Fibroblast of lung (primary cell): ENCODE measurements around the gene MBL2. TPM values are rescaled to one million over a fixed set of nuclear protein-coding genes. Genes with fewer than 3 reads are reported as not detected.

Source experiments
- DNase-seq, 2 donors: peaks; one replicate each; pipeline versions ENCODE4 v3.0.0 to v3.0.0-alpha.2; 2010; ENCODE audit warnings: low read depth in 2 of 2
- H2AFZ ChIP-seq: 2 replicates; pipeline ENCODE4 v1.5.1; 2012; ENCODE audit warnings: low read length, control low read depth, inconsistent platforms
- H3K27ac ChIP-seq: 2 replicates; pipeline ENCODE4 v1.5.1; 2011; ENCODE audit warnings: low read length, control low read depth; ENCODE audit not compliant: insufficient read depth
- H3K27me3 ChIP-seq: 2 replicates; pipeline ENCODE4 v1.5.1; 2011; ENCODE audit warnings: mild to moderate bottlenecking, low read length; ENCODE audit not compliant: control insufficient read depth, insufficient read depth
- H3K36me3 ChIP-seq: 2 replicates; pipeline ENCODE4 v1.5.1; 2011; ENCODE audit warnings: low read length; ENCODE audit not compliant: control insufficient read depth, insufficient read depth
- H3K4me1 ChIP-seq: 2 replicates; pipeline ENCODE4 v1.5.1; 2011; ENCODE audit warnings: low read length; ENCODE audit not compliant: control insufficient read depth, insufficient read depth; ENCODE audit errors: extremely low read depth
- H3K4me2 ChIP-seq: 2 replicates; pipeline ENCODE4 v1.5.1; 2011; ENCODE audit warnings: low read length, control low read depth; ENCODE audit not compliant: insufficient read depth; ENCODE audit errors: extremely low read depth
- H3K4me3 ChIP-seq, 4 experiments: fragments of 200-600 bp in 1 of 4; sonication (generic) in 1 of 4; replicated peaks in 1 of 4; 2 replicates each; pipeline ENCODE4 v1.5.1; 2011 to 2016; ENCODE audit warnings: low read length in 4 of 4, low read depth in 3 of 4, mild to moderate bottlenecking in 3 of 4, control low read depth in 2 of 4, inconsistent platforms in 1 of 4, mixed read lengths in 1 of 4; ENCODE audit not compliant: insufficient read depth in 1 of 4; ENCODE audit errors: control extremely low read depth in 1 of 4
- H3K79me2 ChIP-seq: 2 replicates; pipeline ENCODE4 v1.5.1; 2012; ENCODE audit warnings: mild to moderate bottlenecking, low read length, inconsistent platforms; ENCODE audit not compliant: control insufficient read depth, insufficient read depth
- H3K9ac ChIP-seq: 2 replicates; pipeline ENCODE4 v1.5.1; 2011; ENCODE audit warnings: mild to moderate bottlenecking, low read length, control low read depth; ENCODE audit not compliant: insufficient read depth
- H3K9me3 ChIP-seq: 2 replicates; pipeline ENCODE4 v1.5.1; 2012; ENCODE audit warnings: low read depth, low read length; ENCODE audit not compliant: control insufficient read depth, insufficient read depth
- H4K20me1 ChIP-seq: 2 replicates; pipeline ENCODE4 v1.5.1; 2011; ENCODE audit warnings: low read length; ENCODE audit not compliant: control insufficient read depth, insufficient read depth; ENCODE audit errors: extremely low read depth
- EZH2 ChIP-seq: IDR thresholded peaks from 2 replicates; pipeline ENCODE4 v1.5.1; 2012; ENCODE audit warnings: low read length, control low read depth, mild to moderate bottlenecking; ENCODE audit errors: missing control alignments
- polyA plus RNA-seq, 2 donors: library from polyadenylated mRNA; depleted of rRNA in 1 of 2; stranded (reverse) in 1 of 2; unstranded in 1 of 2; fragments of >200 nt; gene quantifications; 2 replicates each; pipeline ENCODE4 v1.2.1, GENCODE V29; 2011 to 2012; ENCODE audit warnings: missing spikeins in 1 of 2
- total RNA-seq: library from RNA; depleted of rRNA; stranded (reverse); fragments of >200 nt; gene quantifications from 2 replicates; pipeline ENCODE4 v1.2.1, GENCODE V29; 2014
- TF ChIP-seq, protein P1 (sequence below), 2 donors: IDR thresholded peaks in 1 of 2; conservative IDR thresholded peaks in 1 of 2; 1 replicate in 1 of 2; 2 replicates in 1 of 2; pipeline ENCODE4 v1.5.1; 2011 to 2012; ENCODE audit warnings: low read length in 2 of 2, control low read depth in 1 of 2, inconsistent platforms in 1 of 2, low read depth in 1 of 2, mild to moderate bottlenecking in 1 of 2

Gene MBL2
- total and polyA plus RNA-seq, 2 donors (not counting 1 experiment from before 2014, with no cell fraction given), result not detected

DNA sequence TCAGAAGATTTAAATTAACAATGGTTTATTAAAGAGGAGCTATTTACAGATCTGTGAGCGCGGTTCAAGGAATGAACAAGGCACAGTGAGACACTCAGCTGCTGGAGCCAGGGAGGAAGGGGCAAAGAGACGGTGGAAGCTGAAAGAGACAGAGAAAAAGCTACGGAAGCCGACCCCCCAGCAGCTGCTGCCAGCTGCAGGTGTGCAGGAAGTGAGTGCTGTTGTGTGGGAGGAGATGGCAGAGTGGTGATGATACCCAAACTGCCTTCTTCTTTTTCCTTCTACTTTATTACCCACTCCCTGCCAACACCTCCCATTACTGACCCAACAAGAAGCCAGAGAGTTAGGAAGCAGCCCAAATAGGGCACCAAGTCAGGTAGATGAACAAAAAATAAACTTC, 41.9 kb upstream of the MBL2 start:
- no peak for DNase-seq
- TF ChIP-seq, protein P1, sequence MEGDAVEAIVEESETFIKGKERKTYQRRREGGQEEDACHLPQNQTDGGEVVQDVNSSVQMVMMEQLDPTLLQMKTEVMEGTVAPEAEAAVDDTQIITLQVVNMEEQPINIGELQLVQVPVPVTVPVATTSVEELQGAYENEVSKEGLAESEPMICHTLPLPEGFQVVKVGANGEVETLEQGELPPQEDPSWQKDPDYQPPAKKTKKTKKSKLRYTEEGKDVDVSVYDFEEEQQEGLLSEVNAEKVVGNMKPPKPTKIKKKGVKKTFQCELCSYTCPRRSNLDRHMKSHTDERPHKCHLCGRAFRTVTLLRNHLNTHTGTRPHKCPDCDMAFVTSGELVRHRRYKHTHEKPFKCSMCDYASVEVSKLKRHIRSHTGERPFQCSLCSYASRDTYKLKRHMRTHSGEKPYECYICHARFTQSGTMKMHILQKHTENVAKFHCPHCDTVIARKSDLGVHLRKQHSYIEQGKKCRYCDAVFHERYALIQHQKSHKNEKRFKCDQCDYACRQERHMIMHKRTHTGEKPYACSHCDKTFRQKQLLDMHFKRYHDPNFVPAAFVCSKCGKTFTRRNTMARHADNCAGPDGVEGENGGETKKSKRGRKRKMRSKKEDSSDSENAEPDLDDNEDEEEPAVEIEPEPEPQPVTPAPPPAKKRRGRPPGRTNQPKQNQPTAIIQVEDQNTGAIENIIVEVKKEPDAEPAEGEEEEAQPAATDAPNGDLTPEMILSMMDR (conservative IDR thresholded peaks at IDR 0.05 in 1 of 2, IDR thresholded peaks at IDR 0.05 in 1 of 2; ENCODE audit: low read depth in 1 of 2, low read length in 2 of 2), result no peak
- no peak for TF ChIP-seq EZH2

GRCh38 chr10:52811776-52812175, 39.2 kb upstream of the MBL2 start:
- no peak overlapping the region for H3K4me2 ChIP-seq
- no peaks in the 10 kb centered on the region for H3K4me1 ChIP-seq

More for the DNA sequence above, 41.9 kb upstream of the MBL2 start:
- no peak overlapping the region for H3K9ac ChIP-seq
- H3K4me2 ChIP-seq, result no peak overlapping the region
- no peaks in the 10 kb centered on the region for H3K79me2 ChIP-seq
- H3K9me3 ChIP-seq, result no peaks in the 10 kb centered on the region
- H3K4me1 ChIP-seq, result no peaks in the 10 kb centered on the region
- no peak overlapping the region for H2AFZ ChIP-seq
- no peaks in the 10 kb centered on the region for H3K27me3 ChIP-seq
- H3K27ac ChIP-seq, result no peak overlapping the region
- no peaks in the 10 kb centered on the region for H3K36me3 ChIP-seq
- H4K20me1 ChIP-seq, result no peaks in the 10 kb centered on the region
- H3K4me3 ChIP-seq, result no peak overlapping the region

GRCh38 chr10:52810761-52811160, 38.2 kb upstream of the MBL2 start:
- H3K4me2 ChIP-seq, result no peak overlapping the region
- DNase-seq, result no peak
- H3K9ac ChIP-seq, result no peak overlapping the region
- H3K79me2 ChIP-seq, result no peaks in the 10 kb centered on the region
- H3K4me1 ChIP-seq, result no peaks in the 10 kb centered on the region
- no peak overlapping the region for H3K27ac ChIP-seq
- TF ChIP-seq, protein P1 (conservative IDR thresholded peaks at IDR 0.05 in 1 of 2, IDR thresholded peaks at IDR 0.05 in 1 of 2; ENCODE audit: low read depth in 1 of 2, low read length in 2 of 2), result no peak
- no peak for TF ChIP-seq EZH2
- no peak overlapping the region for H2AFZ ChIP-seq
- H3K36me3 ChIP-seq, result no peaks in the 10 kb centered on the region
- H3K27me3 ChIP-seq, result no peaks in the 10 kb centered on the region
- H3K4me3 ChIP-seq, result no peak overlapping the region
- H3K9me3 ChIP-seq, result no peaks in the 10 kb centered on the region
- no peaks in the 10 kb centered on the region for H4K20me1 ChIP-seq

More at GRCh38 chr10:52811776-52812175, 39.2 kb upstream of the MBL2 start:
- Histone ChIP-seq H3K36me3 (no peaks in the 10 kb centered on the region), H3K79me2 (no peaks in the 10 kb centered on the region), H3K27me3 (no peaks in the 10 kb centered on the region), H4K20me1 (no peaks in the 10 kb centered on the region), H3K4me3 (no peak overlapping the region), H3K9ac (no peak overlapping the region), H2AFZ (no peak overlapping the region), H3K9me3 (no peaks in the 10 kb centered on the region), H3K27ac (no peak overlapping the region)
- no peak for TF ChIP-seq EZH2
- TF ChIP-seq, protein P1 (conservative IDR thresholded peaks at IDR 0.05 in 1 of 2, IDR thresholded peaks at IDR 0.05 in 1 of 2; ENCODE audit: low read depth in 1 of 2, low read length in 2 of 2), result no peak
- no peak for DNase-seq
